NK-92 (cell line): ENCODE measurements around the gene CAPN2.
"Not testable (repeated sequence)": the region's sequence is repeated elsewhere in the genome, so short reads cannot be mapped to it uniquely, and the experiment has no call there.

ENCODE experiments used
- DNase-seq: peaks from one replicate; lab custom pipeline; 2025; ENCODE audit not compliant: unreplicated experiment; lab: John Stamatoyannopoulos, UW

Gene CAPN2

GRCh38 chr1:223738465-223739365 is 26.4 kb downstream of the CAPN2 start:
- DNase-seq = no peak

- no peak for DNase-seq
Observed at GRCh38 chr1:223739366-223740037, 27.2 kb downstream of the CAPN2 start.

GRCh38 chr1:223740038-223740736 is 27.8 kb downstream of the CAPN2 start:
- DNase-seq = not testable (repeated sequence)

GRCh38 chr1:223741861-223742260 is 29.5 kb downstream of the CAPN2 start:
- DNase-seq = no peak

- no peak for DNase-seq
Observed at GRCh38 chr1:223742856-223743517, 30.6 kb downstream of the CAPN2 start.

- DNase-seq = no peak
Observed at GRCh38 chr1:223745731-223746130, 33.4 kb downstream of the CAPN2 start.

GRCh38 chr1:223747838-223748335 is 35.5 kb downstream of the CAPN2 start:
- DNase-seq = no peak

- no peak for DNase-seq
Observed at GRCh38 chr1:223748405-223748772, 36.0 kb downstream of the CAPN2 start.

GRCh38 chr1:223748773-223749733 is 36.7 kb downstream of the CAPN2 start:
- no peak for DNase-seq

GRCh38 chr1:223750730-223751570 is 38.6 kb downstream of the CAPN2 start:
- DNase-seq = no peak

- no peak for DNase-seq
Observed at GRCh38 chr1:223751696-223752095, 39.4 kb downstream of the CAPN2 start.

GRCh38 chr1:223752721-223753515 is 40.6 kb downstream of the CAPN2 start:
- DNase-seq = no peak

GRCh38 chr1:223754681-223755431 is 42.5 kb downstream of the CAPN2 start:
- no peak for DNase-seq

- DNase-seq = no peak
Observed at GRCh38 chr1:223755432-223755792, 43.1 kb downstream of the CAPN2 start.

GRCh38 chr1:223755992-223756775 is 43.8 kb downstream of the CAPN2 start:
- no peak for DNase-seq

GRCh38 chr1:223756806-223757700 is 44.7 kb downstream of the CAPN2 start:
- no peak for DNase-seq
